Measurements from ENCODE around the gene GHITM.
"Not testable (repeated sequence)": the region's sequence is repeated elsewhere in the genome, so short reads cannot be mapped to it uniquely, and the experiment has no call there.

Gene GHITM

GRCh38 chr10:84139126-84140035, at the start of gene GHITM:
GHITM (plus strand) TSS chr10:84139509; CDS start chr10:84141501, 1,992 bp downstream.
- peak; percentile 96 to 99 for DNase-seq (ENCODE audit: low read depth in 2 of 2)

- no peak for DNase-seq (ENCODE audit: low read depth in 2 of 2)
Measured at GRCh38 chr10:84095811-84096497, 43.4 kb upstream of the GHITM start.

GRCh38 chr10:84097787-84098353, 41.4 kb upstream of the GHITM start:
- no peak for DNase-seq (ENCODE audit: low read depth in 2 of 2)

GRCh38 chr10:84098667-84099066, 40.6 kb upstream of the GHITM start:
- DNase-seq (ENCODE audit: low read depth in 2 of 2): no peak

GRCh38 chr10:84101042-84101441, 38.3 kb upstream of the GHITM start:
- no peak for DNase-seq (ENCODE audit: low read depth in 2 of 2)

GRCh38 chr10:84108797-84109196, 30.5 kb upstream of the GHITM start:
- DNase-seq (ENCODE audit: low read depth in 2 of 2): no peak

GRCh38 chr10:84109772-84110171, 29.5 kb upstream of the GHITM start:
- DNase-seq (ENCODE audit: low read depth in 2 of 2): not testable (repeated sequence)

GRCh38 chr10:84113468-84113867, 25.8 kb upstream of the GHITM start:
- DNase-seq (ENCODE audit: low read depth in 2 of 2): not testable (repeated sequence)

- no peak for DNase-seq (ENCODE audit: low read depth in 2 of 2)
Measured at GRCh38 chr10:84114088-84114667, 25.1 kb upstream of the GHITM start.

GRCh38 chr10:84117204-84117603, 22.1 kb upstream of the GHITM start:
- not testable (repeated sequence) for DNase-seq (ENCODE audit: low read depth in 2 of 2)

- no peak for DNase-seq (ENCODE audit: low read depth in 2 of 2)
Measured at GRCh38 chr10:84117686-84118394, 21.5 kb upstream of the GHITM start.

- DNase-seq (ENCODE audit: low read depth in 2 of 2): no peak
Measured at GRCh38 chr10:84118395-84119006, 20.8 kb upstream of the GHITM start.

- DNase-seq (ENCODE audit: low read depth in 2 of 2): no peak
Measured at GRCh38 chr10:84123362-84123761, 15.9 kb upstream of the GHITM start.

GRCh38 chr10:84125910-84126784, 13.2 kb upstream of the GHITM start:
- DNase-seq (ENCODE audit: low read depth in 2 of 2): not testable (repeated sequence)

- DNase-seq (ENCODE audit: low read depth in 2 of 2): no peak
Measured at GRCh38 chr10:84126785-84127167, 12.5 kb upstream of the GHITM start.

- no peak for DNase-seq (ENCODE audit: low read depth in 2 of 2)
Measured at GRCh38 chr10:84135836-84136235, 3.5 kb upstream of the GHITM start.

GRCh38 chr10:84137811-84138210, 1.5 kb upstream of the GHITM start:
- no peak for DNase-seq (ENCODE audit: low read depth in 2 of 2)

GRCh38 chr10:84138478-84139125, 707 bp upstream of the GHITM start:
- DNase-seq (ENCODE audit: low read depth in 2 of 2): peak; percentile 53 to 61

- DNase-seq (ENCODE audit: low read depth in 2 of 2): no peak
Measured at GRCh38 chr10:84140036-84140379, 699 bp downstream of the GHITM start.

- no peak for DNase-seq (ENCODE audit: low read depth in 2 of 2)
Measured at GRCh38 chr10:84147347-84147746, 8.0 kb downstream of the GHITM start.
